SIG-M5 treated with dmso at 0.1 percent for 504 hours (cell line): ENCODE results near the gene LCA5.
"Not testable (repeated sequence)": the region's sequence is repeated elsewhere in the genome, so short reads cannot be mapped to it uniquely, and the experiment has no call there.

Source experiments
- DNase-seq: peaks from one replicate; lab custom pipeline; 2025; ENCODE audit not compliant: unreplicated experiment; lab: John Stamatoyannopoulos, UW

LCA5 gene

GRCh38 chr6:79538106-79538971 is 1.1 kb upstream of the LCA5 start:
- DNase-seq: no peak

GRCh38 chr6:79536585-79536953 is 661 bp downstream of the LCA5 start:
- DNase-seq: no peak

GRCh38 chr6:79529567-79529966 is 7.7 kb downstream of the LCA5 start:
- not testable (repeated sequence) for DNase-seq

- DNase-seq: no peak
Observed at GRCh38 chr6:79526897-79527296, 10.3 kb downstream of the LCA5 start.

GRCh38 chr6:79525272-79526100 is 11.7 kb downstream of the LCA5 start:
- no peak for DNase-seq

- no peak for DNase-seq
Observed at GRCh38 chr6:79524065-79524464, 13.2 kb downstream of the LCA5 start.

GRCh38 chr6:79522609-79523008 is 14.6 kb downstream of the LCA5 start:
- no peak for DNase-seq

- no peak for DNase-seq
Observed at GRCh38 chr6:79520534-79520933, 16.7 kb downstream of the LCA5 start.

- DNase-seq: no peak
Observed at GRCh38 chr6:79518842-79519241, 18.4 kb downstream of the LCA5 start.

- no peak for DNase-seq
Observed at GRCh38 chr6:79515436-79515835, 21.8 kb downstream of the LCA5 start.

GRCh38 chr6:79513111-79513510 is 24.1 kb downstream of the LCA5 start:
- DNase-seq: no peak

- DNase-seq: no peak
Observed at GRCh38 chr6:79512014-79512413, 25.2 kb downstream of the LCA5 start.

- DNase-seq: no peak
Observed at GRCh38 chr6:79510707-79511106, 26.5 kb downstream of the LCA5 start.

- DNase-seq: no peak
Observed at GRCh38 chr6:79506251-79506650, 31.0 kb downstream of the LCA5 start.

GRCh38 chr6:79504372-79504771 is 32.9 kb downstream of the LCA5 start:
- DNase-seq: no peak

GRCh38 chr6:79498842-79499241 is 38.4 kb downstream of the LCA5 start:
- no peak for DNase-seq

GRCh38 chr6:79495246-79495645 is 42.0 kb downstream of the LCA5 start:
- no peak for DNase-seq

GRCh38 chr6:79494841-79495240 is 42.4 kb downstream of the LCA5 start:
- DNase-seq: no peak

GRCh38 chr6:79470728-79471127 is 66.5 kb downstream of the LCA5 start:
- DNase-seq: no peak

GRCh38 chr6:79469376-79470246 is 67.6 kb downstream of the LCA5 start:
- DNase-seq: no peak

GRCh38 chr6:79468587-79468986 is 68.6 kb downstream of the LCA5 start:
- no peak for DNase-seq
